Chondrocyte (in vitro differentiated cells): Measurements from ENCODE around the gene RABGGTB. TPM values are rescaled to one million over a fixed set of nuclear protein-coding genes. Genes with fewer than 3 reads are reported as not detected.

Experiments used
- DNase-seq: peaks from one replicate; pipeline ENCODE4 v3.0.0; 2021; ENCODE audit warnings: mixed read lengths, low spot score
- H3K27ac Mint-ChIP-seq: one replicate; pipeline ENCODE4 v1.8.0; 2021; ENCODE audit warnings: mild to moderate bottlenecking, moderate library complexity, mixed read lengths; ENCODE audit not compliant: unreplicated experiment
- H3K27me3 Mint-ChIP-seq: 2 replicates; pipeline ENCODE4 v1.8.0; 2021; ENCODE audit warnings: low read depth, mixed read lengths
- H3K36me3 Mint-ChIP-seq: 2 replicates; pipeline ENCODE4 v1.8.0; 2021; ENCODE audit warnings: low read depth, mixed read lengths
- H3K4me1 Mint-ChIP-seq: 2 replicates; pipeline ENCODE4 v1.8.0; 2021; ENCODE audit warnings: low read depth, mild to moderate bottlenecking, mixed read lengths
- H3K4me3 Mint-ChIP-seq: one replicate; pipeline ENCODE4 v1.8.0; 2021; ENCODE audit warnings: mild to moderate bottlenecking, moderate library complexity, mixed read lengths; ENCODE audit not compliant: unreplicated experiment
- H3K9me3 Mint-ChIP-seq: 2 replicates; pipeline ENCODE4 v1.8.0; 2021; ENCODE audit warnings: low read depth, mixed read lengths
- CTCF ChIP-seq: fragments of 200-600 bp; sonication (generic); IDR thresholded peaks from 2 replicates; pipeline ENCODE4 v1.5.0; 2021; ENCODE audit warnings: antibody characterized with exemption, mild to moderate bottlenecking, moderate library complexity
- total RNA-seq: library from RNA; stranded (reverse); gene quantifications from 3 replicates; pipeline ENCODE4 v1.2.1, GENCODE V29; 2021

The RABGGTB gene
- total RNA-seq, 1 donor from 2014 or later = 57.9 TPM

GRCh38 chr1:75785320-75785982, 605 bp upstream of the RABGGTB start:
- no peak for TF ChIP-seq CTCF
- DNase-seq = no peak
- H3K27me3 Mint-ChIP-seq = no peaks in the 10 kb centered on the region
- peaks cover 49% of the 10 kb centered on the region for H3K4me1 Mint-ChIP-seq
- H3K4me3 Mint-ChIP-seq = peak overlapping the region; percentile 95
- peaks cover 6% of the 10 kb centered on the region for H3K9me3 Mint-ChIP-seq
- H3K27ac Mint-ChIP-seq = peak overlapping the region; percentile 98
- peaks cover 16% of the 10 kb centered on the region for H3K36me3 Mint-ChIP-seq

- DNase-seq = no peak
- Mint-ChIP-seq H3K36me3 (peaks cover 25% of the 10 kb centered on the region), H3K4me3 (peak overlapping the region; percentile 95), H3K9me3 (no peaks in the 10 kb centered on the region), H3K4me1 (peaks cover 64% of the 10 kb centered on the region), H3K27ac (peak overlapping the region; percentile 98), H3K27me3 (no peaks in the 10 kb centered on the region)
- no peak for TF ChIP-seq CTCF
These were observed 941 bp downstream of the RABGGTB start for GRCh38 chr1:75786901-75787493.

- Mint-ChIP-seq H3K36me3 (peaks cover 27% of the 10 kb centered on the region), H3K27ac (peak overlapping the region; percentile 98), H3K4me3 (peak overlapping the region; percentile 95), H3K27me3 (no peaks in the 10 kb centered on the region), H3K9me3 (no peaks in the 10 kb centered on the region), H3K4me1 (peaks cover 64% of the 10 kb centered on the region)
- TF ChIP-seq CTCF = no peak
- no peak for DNase-seq
These were observed 1.5 kb downstream of the RABGGTB start for GRCh38 chr1:75787524-75787923.

- Mint-ChIP-seq H3K4me1 (peaks cover 70% of the 10 kb centered on the region), H3K27ac (peak overlapping the region; percentile 79), H3K9me3 (no peaks in the 10 kb centered on the region), H3K4me3 (peak overlapping the region; percentile 20), H3K36me3 (peaks cover 44% of the 10 kb centered on the region), H3K27me3 (no peaks in the 10 kb centered on the region)
- no peak for TF ChIP-seq CTCF
- DNase-seq = no peak
These were observed 3.9 kb downstream of the RABGGTB start for GRCh38 chr1:75789988-75790387.

GRCh38 chr1:75791022-75791421, 5.0 kb downstream of the RABGGTB start:
- Mint-ChIP-seq H3K4me1 (peaks cover 63% of the 10 kb centered on the region), H3K27ac (peak overlapping the region; percentile 79), H3K4me3 (no peak overlapping the region), H3K9me3 (no peaks in the 10 kb centered on the region), H3K36me3 (peaks cover 49% of the 10 kb centered on the region), H3K27me3 (no peaks in the 10 kb centered on the region)
- no peak for TF ChIP-seq CTCF
- no peak for DNase-seq
